GM18499 (cell line): Measurements from ENCODE around the gene PLA2G4E.

Experiments
- ATAC-seq: cut with Tn5 transposase; IDR thresholded peaks from one replicate; pipeline ENCODE4 v1.9.1; 2021; ENCODE audit warnings: moderate number of reproducible peaks; ENCODE audit not compliant: insufficient read depth, unreplicated experiment

PLA2G4E gene

GRCh38 chr15:41943543-41944312 is 77.1 kb downstream of the PLA2G4E start:
- no peak for ATAC-seq

- ATAC-seq = no peak
Observed at GRCh38 chr15:41942886-41943285, 78.0 kb downstream of the PLA2G4E start.

- no peak for ATAC-seq
Observed at GRCh38 chr15:41941644-41942415, 79.0 kb downstream of the PLA2G4E start.

- ATAC-seq = no peak
Observed at GRCh38 chr15:41940441-41940857, 80.4 kb downstream of the PLA2G4E start.

GRCh38 chr15:41939986-41940385 is 80.9 kb downstream of the PLA2G4E start:
- ATAC-seq = no peak

GRCh38 chr15:41937568-41937923 is 83.3 kb downstream of the PLA2G4E start:
- ATAC-seq = no peak

GRCh38 chr15:41936649-41937567 is 83.9 kb downstream of the PLA2G4E start:
- ATAC-seq = no peak

- no peak for ATAC-seq
Observed at GRCh38 chr15:41936155-41936554, 84.7 kb downstream of the PLA2G4E start.

GRCh38 chr15:41935566-41936020 is 85.2 kb downstream of the PLA2G4E start:
- no peak for ATAC-seq

- no peak for ATAC-seq
Observed at GRCh38 chr15:41934843-41935242, 86.0 kb downstream of the PLA2G4E start.

- ATAC-seq = no peak
Observed at GRCh38 chr15:41933771-41934170, 87.1 kb downstream of the PLA2G4E start.

- ATAC-seq = no peak
Observed at GRCh38 chr15:41933326-41933725, 87.5 kb downstream of the PLA2G4E start.

GRCh38 chr15:41932511-41933289 is 88.1 kb downstream of the PLA2G4E start:
- no peak for ATAC-seq

GRCh38 chr15:41932101-41932500 is 88.7 kb downstream of the PLA2G4E start:
- no peak for ATAC-seq
